NCI-H146 (cell line): ENCODE data around the gene FBXO17.
A peak's percentile ranks its signal among the peaks of the same experiment; 100 is the strongest.
"Not testable (repeated sequence)": the region's sequence is repeated elsewhere in the genome, so short reads cannot be mapped to it uniquely, and the experiment has no call there.

Source experiments
- DNase-seq: peaks from one replicate; lab custom pipeline; 2025; lab: John Stamatoyannopoulos, UW

FBXO17 gene

GRCh38 chr19:38942471-38943181 is 32.9 kb downstream of the FBXO17 start:
- DNase-seq, result no peak

GRCh38 chr19:38941979-38942378 is 33.6 kb downstream of the FBXO17 start:
- no peak for DNase-seq

- not testable (repeated sequence) for DNase-seq
These were observed 34.1 kb downstream of the FBXO17 start for GRCh38 chr19:38941466-38941865.

- DNase-seq, result no peak
These were observed 35.6 kb downstream of the FBXO17 start for GRCh38 chr19:38939957-38940356.

- no peak for DNase-seq
These were observed 42.0 kb downstream of the FBXO17 start for GRCh38 chr19:38933544-38933943.

- DNase-seq, result peak; percentile 36
These were observed 42.9 kb downstream of the FBXO17 start for GRCh38 chr19:38932425-38933179.

GRCh38 chr19:38931521-38931793 is 44.1 kb downstream of the FBXO17 start:
- DNase-seq, result no peak

GRCh38 chr19:38930776-38931520 is 44.6 kb downstream of the FBXO17 start, which contains the start of gene MRPS12:
Gene MRPS12 (plus strand): TSS chr19:38930944. CDS start chr19:38931295, 351 bp downstream.
- peak; percentile 100 for DNase-seq

GRCh38 chr19:38929929-38930775 is 45.4 kb downstream of the FBXO17 start, which contains the start of gene SARS2:
Gene SARS2 (minus strand): TSS chr19:38930763. CDS start chr19:38930736, 27 bp downstream.
- DNase-seq, result peak; percentile 97

- DNase-seq, result no peak
These were observed 47.0 kb downstream of the FBXO17 start for GRCh38 chr19:38928391-38929001.

- DNase-seq, result no peak
These were observed 51.2 kb downstream of the FBXO17 start for GRCh38 chr19:38924388-38924787.

- DNase-seq, result no peak
These were observed 53.1 kb downstream of the FBXO17 start for GRCh38 chr19:38922482-38922881.

GRCh38 chr19:38921420-38922274 is 53.9 kb downstream of the FBXO17 start:
- no peak for DNase-seq

- no peak for DNase-seq
These were observed 54.7 kb downstream of the FBXO17 start for GRCh38 chr19:38920602-38921419.

GRCh38 chr19:38919837-38920601 is 55.5 kb downstream of the FBXO17 start:
- DNase-seq, result no peak

GRCh38 chr19:38918526-38918925 is 57.0 kb downstream of the FBXO17 start:
- DNase-seq, result no peak

GRCh38 chr19:38917921-38918491 is 57.5 kb downstream of the FBXO17 start:
- no peak for DNase-seq

GRCh38 chr19:38917516-38917915 is 58.0 kb downstream of the FBXO17 start:
- DNase-seq, result no peak
